Measurements from ENCODE around the gene ITGA2.

DNA sequence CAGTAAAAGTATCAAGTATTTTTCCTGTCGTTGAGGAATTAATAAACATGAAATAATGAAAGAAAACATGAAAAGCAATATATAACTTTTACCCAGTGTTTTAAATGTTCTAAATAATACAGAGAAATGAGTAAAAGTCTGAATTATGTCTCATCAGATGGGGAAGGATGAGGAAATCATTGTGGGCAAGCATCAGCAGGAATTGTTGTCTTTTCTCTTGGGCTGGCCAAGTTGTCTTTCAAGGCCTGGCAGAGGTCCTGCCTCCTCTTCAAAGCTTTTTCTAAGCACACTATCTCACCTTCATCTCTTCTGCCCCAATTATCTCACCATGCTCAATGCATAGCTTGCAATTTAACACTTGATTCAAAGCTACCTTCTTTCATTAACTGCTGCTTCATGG, 78.5 kb downstream of the ITGA2 start:
- TF ChIP-seq CTCF (IDR thresholded peaks at IDR 0.05) (no peak), POLR2A (IDR thresholded peaks at IDR 0.05) (no peak)
